A673 (cell line): ENCODE measurements around the gene SLX4IP. TPM values are rescaled to one million over a fixed set of nuclear protein-coding genes. Genes with fewer than 3 reads are reported as not detected.

ENCODE experiments used
- BruUV-seq: library from RNA; stranded (reverse); fragments of 400-500 nt; replicated peaks from 2 replicates; lab custom pipeline; 2021; lab: Mats Ljungman, UMichigan
- CTCF ChIA-PET: fragments of 300-600 bp; sonication (Branson Sonifier 250); formaldehyde crosslinking; loops from one replicate; lab custom pipeline; 2022; ENCODE audit warnings: antibody characterized with exemption; lab: Charles Lee
- POLR2A ChIA-PET: fragments of 300-600 bp; sonication (Branson Sonifier 250); formaldehyde crosslinking; loops from one replicate; lab custom pipeline; 2022; ENCODE audit warnings: antibody characterized with exemption; ENCODE audit not compliant: low non-redundant PET; lab: Charles Lee
- DNase-seq: peaks from one replicate; pipeline ENCODE4 v3.0.0-alpha.2; 2015; ENCODE audit warnings: low spot score
- H3K27ac ChIP-seq: fragments of 200-600 bp; sonication (generic); 2 replicates; pipeline ENCODE4 v1.5.1; 2016; ENCODE audit warnings: mixed run types, low read depth, mild to moderate bottlenecking, mixed read lengths, antibody characterized with exemption, low read length; ENCODE audit not compliant: poor library complexity, severe bottlenecking
- H3K27me3 ChIP-seq: fragments of 200-600 bp; sonication (generic); replicated peaks from 2 replicates; pipeline ENCODE4 v1.6.1; 2017; ENCODE audit warnings: mixed run types, low read depth, mild to moderate bottlenecking, mixed read lengths, antibody characterized with exemption, low read length; ENCODE audit not compliant: insufficient read depth, poor library complexity
- H3K36me3 ChIP-seq: fragments of 200-600 bp; sonication (generic); 2 replicates; pipeline ENCODE4 v1.6.1; 2016; ENCODE audit warnings: mixed run types, mild to moderate bottlenecking, mixed read lengths, antibody characterized with exemption, low read length; ENCODE audit not compliant: insufficient read depth, poor library complexity, severe bottlenecking
- H3K4me1 ChIP-seq: fragments of 200-600 bp; sonication (generic); 2 replicates; pipeline ENCODE4 v1.6.1; 2017; ENCODE audit warnings: mixed run types, mild to moderate bottlenecking, mixed read lengths, antibody characterized with exemption, low read length; ENCODE audit not compliant: insufficient read depth, poor library complexity, severe bottlenecking
- H3K4me3 ChIP-seq: fragments of 200-600 bp; sonication (generic); 2 replicates; pipeline ENCODE4 v1.5.1; 2016; ENCODE audit warnings: low read depth, mixed run types, mild to moderate bottlenecking, mixed read lengths, low read length; ENCODE audit not compliant: poor library complexity, severe bottlenecking
- H3K9me3 ChIP-seq: fragments of 200-600 bp; sonication (generic); 2 replicates; pipeline ENCODE4 v1.6.1; 2016; ENCODE audit warnings: mixed run types, low read depth, mild to moderate bottlenecking, mixed read lengths, antibody characterized with exemption, low read length; ENCODE audit not compliant: poor library complexity, severe bottlenecking
- CTCF ChIP-seq: fragments of 300-800, 200-600 bp; sonication (generic); conservative IDR thresholded peaks from 2 replicates; pipeline ENCODE4 v1.5.1; 2017; ENCODE audit warnings: low read depth, mild to moderate bottlenecking, antibody characterized with exemption, low read length, moderate library complexity, mixed read lengths
- EZH2 ChIP-seq: fragments of 200-600 bp; sonication (generic); IDR thresholded peaks from 2 replicates; pipeline ENCODE4 v1.6.1; 2017; ENCODE audit warnings: borderline replicate concordance, low read depth, mild to moderate bottlenecking, mixed read lengths, antibody characterized with exemption, low read length; ENCODE audit not compliant: poor library complexity, severe bottlenecking
- intact Hi-C: fragments of 100-400 bp; cut with micrococcal nuclease; formaldehyde crosslinking; loops from one replicate; pipeline ENCODE4 v1.10.0; 2022; ENCODE audit not compliant: unreplicated experiment
- total RNA-seq: library from RNA; stranded (reverse); gene quantifications from 2 replicates; pipeline ENCODE4 v1.2.3, GENCODE V29; 2021

Gene SLX4IP
- total RNA-seq, 1 experiment from 2014 or later, result 9.8 TPM

GRCh38 chr20:10527781-10528180, 92.7 kb downstream of the SLX4IP start:
- H3K27me3 ChIP-seq, result no peaks in the 10 kb centered on the region
- no peak overlapping the region for H3K27ac ChIP-seq
- ChIA-PET POLR2A (no interaction called here), CTCF (no interaction called here)
- no TSS peak for BruUV-seq
- DNase-seq, result no peak
- intact Hi-C loops, result no loop called here
- H3K4me3 ChIP-seq, result no peak overlapping the region
- TF ChIP-seq EZH2, result no peak
- TF ChIP-seq CTCF, result no peak
- H3K36me3 ChIP-seq, result no peaks in the 10 kb centered on the region
- H3K4me1 ChIP-seq, result peaks cover 21% of the 10 kb centered on the region
- H3K9me3 ChIP-seq, result no peaks in the 10 kb centered on the region

GRCh38 chr20:10530883-10531282, 95.8 kb downstream of the SLX4IP start:
- no peaks in the 10 kb centered on the region for H3K36me3 ChIP-seq
- H3K4me1 ChIP-seq, result no peaks in the 10 kb centered on the region
- no peaks in the 10 kb centered on the region for H3K27me3 ChIP-seq
- ChIA-PET CTCF (no interaction called here), POLR2A (no interaction called here)
- TF ChIP-seq EZH2 (no peak), CTCF (no peak)
- H3K27ac ChIP-seq, result no peak overlapping the region
- no peak for DNase-seq
- BruUV-seq, result no TSS peak
- no peak overlapping the region for H3K4me3 ChIP-seq
- H3K9me3 ChIP-seq, result no peaks in the 10 kb centered on the region
- intact Hi-C loops, result loop anchor here (10.0 kb wide), 1 partner anchor 436 kb away; no protein-coding TSS in a partner anchor

GRCh38 chr20:10531848-10532247, 96.7 kb downstream of the SLX4IP start:
- Histone ChIP-seq H3K4me3 (no peak overlapping the region), H3K27ac (no peak overlapping the region), H3K27me3 (no peaks in the 10 kb centered on the region), H3K36me3 (no peaks in the 10 kb centered on the region), H3K9me3 (no peaks in the 10 kb centered on the region), H3K4me1 (peaks cover 6% of the 10 kb centered on the region)
- ChIA-PET CTCF (no interaction called here), POLR2A (no interaction called here)
- TF ChIP-seq CTCF (no peak), EZH2 (no peak)
- no TSS peak for BruUV-seq
- DNase-seq, result no peak
- intact Hi-C loops, result loop anchor here (10.0 kb wide), 1 partner anchor 437 kb away; no protein-coding TSS in a partner anchor
